ENCODE results near the gene CHEK1. TPM values are rescaled to one million over a fixed set of nuclear protein-coding genes. Genes with fewer than 3 reads are reported as not detected.

The CHEK1 gene
- total RNA-seq, 1 experiment from 2014 or later = 71.6 TPM

- Histone ChIP-seq H3K27me3 (ENCODE audit: control insufficient read depth, insufficient read depth, low read length) (peaks cover 3% of the 10 kb centered on the region; the same call in 1 of the 2 replicates), H3K4me1 (ENCODE audit: control insufficient read depth, insufficient read depth, low read length) (no peaks in the 10 kb centered on the region), H3K4me3 (ENCODE audit: low read depth in 2 of 2, low read length in 2 of 2) (no peak overlapping the region), H3K9me3 (ENCODE audit: control insufficient read depth, insufficient read depth, low read depth, low read length) (no peaks in the 10 kb centered on the region), H3K36me3 (ENCODE audit: control insufficient read depth, insufficient read depth, low read length) (no peaks in the 10 kb centered on the region), H3K27ac (ENCODE audit: low read length) (no peak overlapping the region)
- DNase-seq (ENCODE audit: low read depth, low spot score) (no peak), ATAC-seq (no peak)
- intact Hi-C loops (cut with micrococcal nuclease; ENCODE audit: unreplicated experiment) = no loop called here
- TF ChIP-seq CTCF (IDR thresholded peaks at IDR 0.05) (no peak), REST (IDR thresholded peaks at IDR 0.05; ENCODE audit: insufficient read depth in 1 of 2, low read depth in 2 of 2, low read length in 1 of 2) (no peak), TCF7L2 (IDR thresholded peaks at IDR 0.05; ENCODE audit: low read depth, low read length) (no peak), POLR2AphosphoS5 (IDR thresholded peaks at IDR 0.05; ENCODE audit: low read depth, low read length) (no peak), SIN3A (IDR thresholded peaks at IDR 0.05; ENCODE audit: borderline replicate concordance, insufficient read depth, low read depth, low read length) (no peak)
- BruUV-seq (replicated peaks) = no TSS peak
- in situ Hi-C loops (cut with HindIII; ENCODE audit: low pct_unique_long_range_greater_than_20kb, low sequenced_read_pairs) = no loop called here
- ChIA-PET POLR2A (no interaction called here), CTCF (no interaction called here)
Measured at GRCh38 chr11:125692887-125693286, 67.9 kb downstream of the CHEK1 start.

GRCh38 chr11:125694951-125695350 is 70.0 kb downstream of the CHEK1 start:
- TF ChIP-seq REST (IDR thresholded peaks at IDR 0.05; ENCODE audit: insufficient read depth in 1 of 2, low read depth in 2 of 2, low read length in 1 of 2) = no peak
- no peak for TF ChIP-seq TCF7L2 (IDR thresholded peaks at IDR 0.05; ENCODE audit: low read depth, low read length)
- no peak for TF ChIP-seq CTCF (IDR thresholded peaks at IDR 0.05)
- TF ChIP-seq SIN3A (IDR thresholded peaks at IDR 0.05; ENCODE audit: borderline replicate concordance, insufficient read depth, low read depth, low read length) = no peak
- TF ChIP-seq POLR2AphosphoS5 (IDR thresholded peaks at IDR 0.05; ENCODE audit: low read depth, low read length) = no peak
- Histone ChIP-seq H3K36me3 (ENCODE audit: control insufficient read depth, insufficient read depth, low read length) (no peaks in the 10 kb centered on the region), H3K27me3 (ENCODE audit: control insufficient read depth, insufficient read depth, low read length) (peaks cover 3% of the 10 kb centered on the region; the same call in 1 of the 2 replicates), H3K9me3 (ENCODE audit: control insufficient read depth, insufficient read depth, low read depth, low read length) (no peaks in the 10 kb centered on the region), H3K27ac (ENCODE audit: low read length) (no peak overlapping the region), H3K4me3 (ENCODE audit: low read depth in 2 of 2, low read length in 2 of 2) (no peak overlapping the region), H3K4me1 (ENCODE audit: control insufficient read depth, insufficient read depth, low read length) (no peaks in the 10 kb centered on the region)
- BruUV-seq (replicated peaks) = no TSS peak
- in situ Hi-C loops (cut with HindIII; ENCODE audit: low pct_unique_long_range_greater_than_20kb, low sequenced_read_pairs) (no loop called here), intact Hi-C loops (cut with micrococcal nuclease; ENCODE audit: unreplicated experiment) (no loop called here)
- no peak for ATAC-seq
- ChIA-PET CTCF (no interaction called here), POLR2A (no interaction called here)
- no peak for DNase-seq (ENCODE audit: low read depth, low spot score)

Measured in Panc1 (cell line).